ENCODE data around the gene GRID2. TPM values are rescaled to one million over a fixed set of nuclear protein-coding genes. Genes with fewer than 3 reads are reported as not detected.

GRID2 gene
- total and polyA plus RNA-seq, 8 donors: 0.39 TPM; not detected in 7

DNA sequence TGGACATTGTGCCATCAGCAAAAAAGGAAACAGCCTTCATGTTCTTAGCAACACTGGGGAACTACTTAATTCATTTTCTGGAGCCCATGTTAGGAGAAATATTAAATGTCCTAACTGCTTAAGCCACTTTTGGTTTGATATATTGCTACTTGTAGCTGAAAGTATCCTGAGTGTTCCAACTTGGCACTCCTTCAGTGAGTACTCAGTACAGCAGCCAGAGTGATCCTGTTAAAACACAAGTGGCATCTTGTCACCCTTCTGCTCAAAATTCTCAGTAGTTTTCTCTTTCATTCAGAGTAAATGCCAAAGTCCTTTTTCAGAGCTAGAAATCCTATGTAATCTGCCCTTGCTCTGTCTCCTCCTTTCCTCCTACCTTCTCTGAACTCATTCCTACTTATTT lies 522.0 kb downstream of the GRID2 start:
- ATAC-seq (no peak), FAIRE-seq (no peak), DNase-seq (no peak)
- no peaks in the 10 kb centered on the region for H3K27me3 ChIP-seq
- H3K36me3 ChIP-seq: no peaks in the 10 kb centered on the region
- H3K27ac ChIP-seq: no peak overlapping the region
- H3K4me3 ChIP-seq: no peak overlapping the region
- intact Hi-C loops (cut with DNase I): no loop called here
- TF ChIP-seq, protein P1, sequence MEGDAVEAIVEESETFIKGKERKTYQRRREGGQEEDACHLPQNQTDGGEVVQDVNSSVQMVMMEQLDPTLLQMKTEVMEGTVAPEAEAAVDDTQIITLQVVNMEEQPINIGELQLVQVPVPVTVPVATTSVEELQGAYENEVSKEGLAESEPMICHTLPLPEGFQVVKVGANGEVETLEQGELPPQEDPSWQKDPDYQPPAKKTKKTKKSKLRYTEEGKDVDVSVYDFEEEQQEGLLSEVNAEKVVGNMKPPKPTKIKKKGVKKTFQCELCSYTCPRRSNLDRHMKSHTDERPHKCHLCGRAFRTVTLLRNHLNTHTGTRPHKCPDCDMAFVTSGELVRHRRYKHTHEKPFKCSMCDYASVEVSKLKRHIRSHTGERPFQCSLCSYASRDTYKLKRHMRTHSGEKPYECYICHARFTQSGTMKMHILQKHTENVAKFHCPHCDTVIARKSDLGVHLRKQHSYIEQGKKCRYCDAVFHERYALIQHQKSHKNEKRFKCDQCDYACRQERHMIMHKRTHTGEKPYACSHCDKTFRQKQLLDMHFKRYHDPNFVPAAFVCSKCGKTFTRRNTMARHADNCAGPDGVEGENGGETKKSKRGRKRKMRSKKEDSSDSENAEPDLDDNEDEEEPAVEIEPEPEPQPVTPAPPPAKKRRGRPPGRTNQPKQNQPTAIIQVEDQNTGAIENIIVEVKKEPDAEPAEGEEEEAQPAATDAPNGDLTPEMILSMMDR (IDR thresholded peaks at IDR 0.05): no peak
- H3K4me1 ChIP-seq: no peaks in the 10 kb centered on the region
- H3K9me3 ChIP-seq: no peaks in the 10 kb centered on the region

DNA sequence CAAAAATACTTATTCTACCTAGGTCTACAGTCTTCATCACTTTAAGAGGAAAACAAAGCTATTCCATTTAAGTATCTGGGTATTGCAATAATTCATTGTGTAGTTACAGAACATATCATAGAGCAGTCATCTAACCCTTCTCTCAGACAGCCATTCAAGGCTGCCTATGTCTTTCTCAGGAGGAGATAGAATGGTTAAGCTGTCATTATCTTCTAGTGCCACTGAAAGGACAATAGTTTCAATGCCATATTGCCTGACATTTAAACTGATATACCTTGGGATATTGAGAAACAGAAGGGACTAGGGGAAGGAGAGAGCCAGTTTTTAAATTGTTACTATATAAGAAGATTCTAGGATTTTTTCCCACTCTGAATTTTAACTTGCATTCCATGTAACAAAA lies 527.0 kb downstream of the GRID2 start:
- no peaks in the 10 kb centered on the region for H3K27me3 ChIP-seq
- ATAC-seq: no peak
- H3K36me3 ChIP-seq: no peaks in the 10 kb centered on the region
- no peak for FAIRE-seq
- intact Hi-C loops (cut with DNase I): no loop called here
- no peak overlapping the region for H3K4me3 ChIP-seq
- no peaks in the 10 kb centered on the region for H3K9me3 ChIP-seq
- H3K4me1 ChIP-seq: no peaks in the 10 kb centered on the region
- H3K27ac ChIP-seq: no peak overlapping the region
- DNase-seq: no peak
- TF ChIP-seq, protein P1 (IDR thresholded peaks at IDR 0.05): no peak

DNA sequence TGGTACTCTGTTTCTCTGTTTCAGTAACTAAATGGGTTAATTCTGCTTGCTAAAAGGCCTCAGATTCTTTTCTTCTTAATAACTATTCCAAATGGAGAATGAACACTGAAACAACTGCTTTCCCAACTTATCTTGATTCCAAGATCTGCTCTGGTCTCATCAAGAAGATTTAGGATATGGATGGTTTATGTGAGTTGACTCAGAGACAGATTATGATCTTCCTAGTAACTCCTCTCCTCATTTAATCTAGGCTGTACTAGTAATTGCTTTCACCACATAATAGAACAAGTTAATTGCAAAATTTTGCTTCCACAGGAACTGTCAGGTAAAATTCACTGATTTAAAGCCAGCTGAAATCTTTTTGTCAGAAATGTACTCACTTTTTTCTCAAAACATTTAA lies 537.1 kb downstream of the GRID2 start:
- FAIRE-seq (no peak), ATAC-seq (no peak), DNase-seq (no peak)
- Histone ChIP-seq H3K36me3 (no peaks in the 10 kb centered on the region), H3K4me1 (no peaks in the 10 kb centered on the region), H3K4me3 (no peak overlapping the region), H3K27me3 (no peaks in the 10 kb centered on the region), H3K9me3 (no peaks in the 10 kb centered on the region), H3K27ac (no peak overlapping the region)
- intact Hi-C loops (cut with DNase I): no loop called here
- TF ChIP-seq, protein P1 (IDR thresholded peaks at IDR 0.05): no peak

DNA sequence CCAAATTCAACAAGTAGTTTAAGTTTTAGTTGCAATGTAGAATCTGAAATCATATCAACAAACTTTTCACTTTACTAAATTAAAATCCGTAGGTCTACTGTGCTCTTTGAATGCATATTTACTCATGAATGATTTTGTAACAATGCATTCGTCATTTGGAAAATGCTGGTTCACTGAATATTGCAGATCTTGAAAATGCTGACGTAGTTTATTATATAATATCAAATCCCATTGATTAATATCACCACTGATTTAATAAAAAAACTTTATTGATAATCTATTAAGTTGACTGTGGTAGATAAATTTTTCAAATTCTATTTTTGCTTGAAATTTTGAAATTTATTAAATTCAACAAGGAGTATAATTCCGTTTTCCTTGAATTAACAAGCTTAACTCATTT lies 540.0 kb downstream of the GRID2 start:
- Histone ChIP-seq H3K27ac (no peak overlapping the region), H3K9me3 (no peaks in the 10 kb centered on the region), H3K4me1 (no peaks in the 10 kb centered on the region), H3K36me3 (no peaks in the 10 kb centered on the region), H3K4me3 (no peak overlapping the region), H3K27me3 (no peaks in the 10 kb centered on the region)
- DNase-seq (no peak), ATAC-seq (no peak), FAIRE-seq (no peak)
- TF ChIP-seq, protein P1 (IDR thresholded peaks at IDR 0.05): no peak
- WGBS, 2 donors: 81 to 89% methylated on average over 4 of the region's 4 CpGs
- intact Hi-C loops (cut with DNase I): no loop called here

DNA sequence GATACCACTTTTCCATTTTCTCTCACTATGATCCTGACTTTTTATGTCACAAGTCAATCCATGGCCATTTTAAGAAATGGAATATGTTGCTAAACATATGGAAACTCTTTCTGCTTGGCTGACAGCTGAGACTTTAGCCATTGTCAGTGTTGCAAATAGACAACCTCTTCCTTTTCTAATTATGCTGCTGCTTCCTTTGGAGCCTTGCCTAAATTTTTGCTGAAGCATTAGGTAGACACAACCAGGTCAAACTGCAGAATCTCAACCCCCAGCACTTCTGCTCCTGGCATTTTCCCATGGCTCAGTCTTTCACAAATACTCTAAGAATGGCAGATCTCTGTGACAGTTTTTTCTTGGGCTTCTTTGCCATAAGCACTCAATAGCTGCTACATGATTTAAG lies 543.3 kb downstream of the GRID2 start:
- H3K4me3 ChIP-seq: no peak overlapping the region
- TF ChIP-seq, protein P1 (IDR thresholded peaks at IDR 0.05): no peak
- H3K9me3 ChIP-seq: no peaks in the 10 kb centered on the region
- H3K27ac ChIP-seq: no peak overlapping the region
- no peaks in the 10 kb centered on the region for H3K4me1 ChIP-seq
- FAIRE-seq: no peak
- intact Hi-C loops (cut with DNase I): no loop called here
- no peaks in the 10 kb centered on the region for H3K36me3 ChIP-seq
- H3K27me3 ChIP-seq: no peaks in the 10 kb centered on the region
- no peak for DNase-seq
- ATAC-seq: no peak
